HG03342 (cell line): ENCODE measurements around the gene FFAR3.

Experiments used
- ATAC-seq: cut with Tn5 transposase; IDR thresholded peaks from one replicate; pipeline ENCODE4 v1.9.1; 2021; ENCODE audit warnings: mild to moderate bottlenecking, moderate library complexity; ENCODE audit not compliant: unreplicated experiment

FFAR3 gene

DNA sequence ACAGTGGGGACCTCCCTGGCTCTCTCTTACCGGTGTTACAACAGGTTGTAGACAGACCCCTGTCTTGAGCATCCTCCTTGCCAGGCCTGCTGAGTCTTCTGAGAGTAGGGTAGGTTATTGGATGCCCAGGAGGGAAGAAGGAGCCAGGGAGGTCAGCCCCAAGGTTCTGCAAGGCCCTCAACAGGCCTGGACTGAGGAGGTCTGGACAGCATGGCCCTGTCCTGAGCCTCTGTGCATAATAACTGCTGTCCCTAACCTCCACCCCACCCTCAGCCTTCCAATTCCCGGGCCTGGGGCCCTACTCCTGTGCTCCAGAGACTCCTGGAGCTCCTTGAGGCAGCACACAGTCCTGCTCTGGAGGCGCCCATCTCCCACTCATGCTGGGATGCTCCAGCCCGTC lies 28.9 kb upstream of the FFAR3 start:
- ATAC-seq = no peak

DNA sequence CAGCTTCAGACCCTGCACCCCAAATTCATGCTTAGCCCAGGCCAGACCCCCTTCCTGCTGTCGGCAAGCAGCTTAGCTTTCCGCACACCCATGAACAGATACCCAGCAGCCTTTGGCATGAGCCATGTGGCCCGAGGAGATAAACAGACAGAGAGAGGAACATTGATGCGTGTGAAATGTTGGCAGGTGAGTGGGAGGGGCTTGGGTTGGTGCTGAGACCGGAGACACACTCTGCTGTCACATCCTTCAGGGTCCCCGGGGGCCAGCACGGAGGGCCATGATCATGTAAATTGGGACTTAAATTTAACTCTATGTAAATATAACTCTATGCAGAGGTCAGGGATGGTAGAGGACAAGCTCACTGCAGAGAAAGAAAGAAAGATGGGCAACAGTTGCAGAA lies 27.8 kb upstream of the FFAR3 start:
- ATAC-seq = peak; percentile 47

DNA sequence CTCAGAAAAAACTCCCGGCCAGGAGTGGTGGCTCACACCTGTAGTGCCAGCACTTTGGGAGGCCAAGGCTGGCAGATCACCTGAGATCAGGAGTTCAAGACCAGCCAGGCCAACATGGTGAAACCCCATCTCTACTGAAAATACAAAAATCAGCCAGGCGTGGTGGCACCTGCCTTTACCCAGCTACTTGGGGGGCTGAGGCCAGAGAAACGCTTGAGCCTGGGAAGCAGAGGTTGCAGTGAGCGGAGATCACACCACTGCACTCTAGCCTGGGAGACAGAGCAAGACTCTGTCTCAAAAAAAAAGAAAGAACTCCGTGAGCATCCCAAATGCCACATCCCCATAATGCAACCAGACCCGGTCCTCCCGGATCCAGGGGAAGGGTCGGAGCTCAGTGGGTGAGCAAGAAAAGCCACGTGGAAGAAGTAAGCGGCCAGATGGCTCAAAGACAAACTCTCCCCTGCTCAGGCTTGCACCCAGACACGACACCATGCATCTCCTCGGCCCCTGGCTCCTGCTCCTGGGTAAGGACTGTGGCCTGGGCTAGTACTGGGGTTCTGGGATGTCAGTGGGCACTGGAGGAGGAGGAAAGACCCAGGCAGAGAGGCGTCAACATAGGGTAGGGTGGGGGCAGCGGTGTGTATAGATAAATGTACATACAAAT lies 26.6 kb upstream of the FFAR3 start:
- no peak for ATAC-seq

DNA sequence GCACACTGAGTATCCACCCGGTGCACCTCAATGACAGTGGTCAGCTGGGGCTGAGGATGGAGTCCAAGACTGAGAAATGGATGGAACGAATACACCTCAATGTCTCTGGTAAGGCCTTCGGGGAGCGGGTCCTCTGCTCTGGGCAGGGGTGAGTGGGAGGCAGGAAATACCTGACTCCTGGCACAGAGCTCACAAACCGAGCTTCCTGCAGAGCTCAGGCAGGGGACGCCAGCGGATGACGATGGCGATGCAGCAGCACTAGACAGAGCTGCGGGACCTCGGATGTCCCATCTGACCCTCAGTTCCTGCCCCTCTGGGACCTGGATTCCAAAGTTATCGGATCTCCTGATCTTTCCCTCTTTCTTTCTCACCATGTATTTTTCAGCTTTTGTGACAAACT lies 25.4 kb upstream of the FFAR3 start:
- ATAC-seq = no peak

DNA sequence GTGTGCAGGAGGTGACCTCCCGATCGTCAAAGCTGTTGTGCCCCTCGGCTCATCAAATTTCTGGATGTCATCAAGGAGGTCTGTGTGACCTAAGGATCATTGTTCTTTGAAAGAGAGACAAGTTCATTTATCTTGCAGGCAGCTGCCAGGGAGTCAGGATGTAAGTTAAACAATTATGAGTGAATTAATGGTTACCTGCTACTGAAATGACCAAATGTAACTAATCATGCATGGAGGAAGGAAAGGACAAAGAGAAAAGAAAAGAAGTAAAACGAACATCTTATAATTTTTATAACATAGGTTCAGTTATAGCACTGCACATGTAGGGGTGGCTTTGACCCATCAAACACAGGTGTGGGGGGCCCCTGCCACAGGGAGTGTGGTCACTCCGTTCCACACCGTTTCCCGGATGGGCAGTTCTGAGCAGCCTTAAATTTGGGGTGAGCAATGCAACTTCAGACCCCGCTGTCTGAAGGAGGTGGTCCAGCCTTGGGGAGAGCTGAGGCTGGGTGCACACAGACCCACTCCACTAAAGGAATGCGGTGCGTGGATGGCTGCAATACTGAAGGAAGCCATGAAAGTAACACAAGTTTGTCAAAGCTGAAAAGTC lies 24.0 kb upstream of the FFAR3 start:
- no peak for ATAC-seq

DNA sequence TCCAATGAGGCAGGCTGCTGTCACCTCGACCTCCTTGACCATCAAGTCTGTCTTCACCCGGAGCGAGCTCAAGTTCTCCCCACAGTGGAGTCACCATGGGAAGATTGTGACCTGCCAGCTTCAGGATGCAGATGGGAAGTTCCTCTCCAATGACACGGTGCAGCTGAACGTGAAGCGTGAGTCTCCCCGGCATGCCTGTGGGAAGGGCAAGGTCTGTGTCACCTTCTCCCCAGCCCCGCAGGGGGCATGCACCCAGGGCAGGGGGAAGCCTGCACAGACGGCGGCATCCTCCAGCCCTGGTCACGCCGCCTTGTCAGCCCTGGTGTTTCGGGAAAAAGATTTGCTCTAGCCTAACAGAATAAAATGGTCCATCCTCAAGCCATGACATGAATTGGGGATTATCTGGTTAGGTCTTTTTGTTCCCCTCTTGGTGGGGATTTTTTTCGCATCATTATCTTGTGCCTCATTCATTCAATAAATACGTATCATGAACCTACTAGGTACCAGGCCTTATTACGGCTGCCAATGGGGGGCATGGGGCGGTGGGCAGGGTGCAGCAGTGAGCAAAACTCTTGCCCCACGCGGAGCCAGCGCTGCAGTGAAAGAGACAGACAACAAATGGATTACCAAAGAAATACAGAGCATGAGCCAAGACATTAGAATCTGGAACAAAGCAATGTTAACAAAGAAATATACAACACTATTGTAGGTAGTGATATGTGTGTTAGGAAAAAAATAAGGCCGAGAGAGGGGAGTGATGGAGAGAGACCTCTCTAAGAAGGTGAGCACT lies 21.9 kb upstream of the FFAR3 start:
- no peak for ATAC-seq

DNA sequence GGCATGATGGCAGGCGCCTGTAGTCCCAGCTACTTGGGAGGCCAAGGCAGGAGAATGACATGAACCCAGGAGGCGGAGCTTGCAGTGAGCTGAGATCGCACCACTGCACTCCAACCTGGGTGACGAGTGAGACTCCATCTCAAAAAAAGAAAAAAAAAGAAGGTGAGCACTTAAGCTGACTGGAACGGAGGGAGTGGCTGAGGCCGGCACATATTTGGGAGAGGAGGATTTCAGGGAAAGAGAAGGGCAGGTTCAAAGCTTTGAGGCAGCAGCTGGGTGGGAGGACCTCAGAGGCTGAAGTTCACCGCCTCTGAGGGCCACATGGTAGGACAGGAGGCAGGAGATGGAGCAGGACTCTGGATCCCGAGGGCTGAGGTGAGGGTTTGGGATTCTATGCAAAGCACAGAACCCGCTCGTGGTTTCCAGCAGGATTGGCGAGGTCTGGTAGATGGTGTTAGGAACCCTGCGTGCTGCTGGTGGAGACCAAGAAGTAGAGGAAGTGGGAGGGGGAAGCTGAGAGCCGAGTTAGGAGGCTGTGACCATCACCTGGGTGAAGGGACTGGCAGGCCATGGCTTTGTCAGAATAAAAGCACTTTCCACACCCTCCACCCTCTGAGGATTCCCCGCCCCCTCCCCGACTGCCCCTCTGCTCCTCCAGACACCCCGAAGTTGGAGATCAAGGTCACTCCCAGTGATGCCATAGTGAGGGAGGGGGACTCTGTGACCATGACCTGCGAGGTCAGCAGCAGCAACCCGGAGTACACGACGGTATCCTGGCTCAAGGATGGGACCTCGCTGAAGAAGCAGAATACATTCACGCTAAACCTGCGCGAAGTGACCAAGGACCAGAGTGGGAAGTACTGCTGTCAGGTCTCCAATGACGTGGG lies 20.9 kb upstream of the FFAR3 start:
- no peak for ATAC-seq

DNA sequence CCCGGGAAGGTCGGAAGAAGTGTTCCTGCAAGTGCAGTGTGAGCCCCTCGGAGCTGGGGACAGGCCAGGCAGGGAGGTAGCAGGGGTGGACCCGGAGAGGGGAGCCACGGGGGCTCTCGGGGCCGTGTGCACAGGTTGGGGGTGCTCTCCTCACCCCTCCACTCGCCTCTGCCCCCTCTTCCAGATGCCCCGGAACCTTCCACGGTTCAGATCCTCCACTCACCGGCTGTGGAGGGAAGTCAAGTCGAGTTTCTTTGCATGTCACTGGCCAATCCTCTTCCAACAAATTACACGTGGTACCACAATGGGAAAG lies 20.3 kb upstream of the FFAR3 start:
- ATAC-seq = no peak

DNA sequence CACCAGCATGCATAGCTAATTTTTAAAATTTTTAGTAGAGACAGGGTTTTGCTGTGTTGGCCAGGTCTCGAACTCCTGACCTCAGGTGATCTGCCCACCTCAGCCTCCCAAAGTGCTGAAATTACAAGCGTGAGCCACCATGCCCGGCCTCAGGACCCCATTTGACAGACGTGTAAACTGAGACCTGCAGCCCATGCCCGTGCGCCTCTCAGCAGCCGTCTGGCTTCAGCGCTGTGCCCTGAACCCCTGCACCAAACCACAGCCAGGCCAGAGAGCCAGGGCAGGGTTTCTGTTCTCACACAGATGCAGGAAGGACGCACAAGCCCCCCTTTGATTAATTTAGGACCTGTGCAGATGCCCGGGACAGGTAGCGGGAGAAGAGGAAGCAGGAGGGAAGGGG lies 17.8 kb upstream of the FFAR3 start:
- no peak for ATAC-seq

DNA sequence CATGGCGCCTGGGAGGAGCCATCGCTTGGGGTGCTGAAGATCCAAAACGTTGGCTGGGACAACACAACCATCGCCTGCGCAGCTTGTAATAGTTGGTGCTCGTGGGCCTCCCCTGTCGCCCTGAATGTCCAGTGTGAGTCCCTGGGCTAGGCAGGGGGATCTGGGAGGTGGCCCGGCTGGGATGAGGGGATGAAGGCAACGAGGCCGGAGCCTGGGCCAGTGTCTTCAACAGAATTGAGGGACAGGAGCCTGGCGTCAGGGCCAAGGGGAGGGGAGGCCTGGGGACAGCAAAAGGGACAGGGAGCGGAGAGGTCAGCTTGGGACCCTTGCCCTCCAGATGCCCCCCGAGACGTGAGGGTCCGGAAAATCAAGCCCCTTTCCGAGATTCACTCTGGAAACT lies 17.3 kb upstream of the FFAR3 start:
- no peak for ATAC-seq

DNA sequence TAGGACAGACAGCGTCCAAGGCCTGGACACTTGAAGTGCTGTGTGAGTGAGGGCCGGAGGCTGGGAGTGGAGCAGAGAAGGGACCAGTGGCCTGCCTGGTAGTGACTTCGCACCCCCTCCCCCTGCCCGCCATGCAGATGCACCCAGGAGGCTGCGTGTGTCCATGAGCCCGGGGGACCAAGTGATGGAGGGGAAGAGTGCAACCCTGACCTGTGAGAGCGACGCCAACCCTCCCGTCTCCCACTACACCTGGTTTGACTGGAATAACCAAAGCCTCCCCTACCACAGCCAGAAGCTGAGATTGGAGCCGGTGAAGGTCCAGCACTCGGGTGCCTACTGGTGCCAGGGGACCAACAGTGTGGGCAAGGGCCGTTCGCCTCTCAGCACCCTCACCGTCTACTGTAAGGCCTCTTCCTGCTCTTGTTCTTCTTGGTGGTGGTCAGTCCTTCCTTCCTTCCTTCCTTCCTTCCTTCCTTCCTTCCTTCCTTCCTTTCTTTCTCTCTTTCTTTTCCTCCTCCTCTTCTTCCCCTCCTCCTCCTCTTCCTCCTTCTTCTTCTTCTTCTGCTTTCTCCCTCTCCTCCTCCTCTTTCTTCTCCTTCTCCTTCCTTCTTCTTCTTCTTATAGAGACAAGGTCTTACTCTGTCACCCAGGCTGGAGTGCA lies 16.6 kb upstream of the FFAR3 start:
- ATAC-seq = no peak

DNA sequence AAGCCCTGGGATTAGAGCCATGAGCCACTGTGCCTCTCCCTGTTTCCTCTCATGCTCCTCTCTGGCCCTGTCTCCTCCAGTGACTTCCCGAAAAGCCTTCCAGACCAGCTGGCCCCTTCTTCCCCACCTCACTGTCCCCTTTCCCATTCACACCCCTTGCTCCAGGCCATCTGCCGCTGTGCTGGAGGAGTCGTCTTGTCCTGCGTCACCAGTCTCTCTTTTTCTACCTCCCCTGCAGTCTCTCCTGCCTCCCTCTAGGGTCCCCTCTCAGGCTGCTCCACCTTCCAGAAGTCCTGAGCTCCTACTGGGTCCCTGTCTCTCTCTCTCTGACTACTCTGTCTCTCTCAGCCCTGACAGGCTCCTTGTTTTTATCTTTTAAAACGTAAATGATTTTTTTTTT lies 15.8 kb upstream of the FFAR3 start:
- ATAC-seq = no peak

DNA sequence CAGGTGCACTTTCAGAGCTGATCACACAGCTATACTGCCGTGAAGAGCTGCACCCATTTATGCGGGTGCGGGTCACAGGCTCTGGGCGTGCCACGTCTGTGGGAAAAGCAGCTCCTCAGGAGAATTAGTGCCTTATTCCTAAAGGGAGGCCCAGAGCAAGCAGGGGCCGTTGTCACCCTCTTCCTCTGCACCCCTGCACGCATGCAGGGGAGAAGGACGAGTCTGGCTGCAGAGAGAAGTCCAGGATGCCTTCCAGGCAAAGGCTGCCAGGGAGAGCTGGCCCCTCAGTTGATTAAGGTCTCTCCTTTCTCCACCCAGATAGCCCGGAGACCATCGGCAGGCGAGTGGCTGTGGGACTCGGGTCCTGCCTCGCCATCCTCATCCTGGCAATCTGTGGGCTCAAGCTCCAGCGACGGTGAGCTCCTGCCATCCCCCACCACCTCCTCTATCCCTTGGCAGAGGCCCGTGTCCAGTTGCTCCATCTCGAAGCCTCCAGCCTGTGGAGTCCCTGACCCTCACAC lies 13.7 kb upstream of the FFAR3 start:
- no peak for ATAC-seq

DNA sequence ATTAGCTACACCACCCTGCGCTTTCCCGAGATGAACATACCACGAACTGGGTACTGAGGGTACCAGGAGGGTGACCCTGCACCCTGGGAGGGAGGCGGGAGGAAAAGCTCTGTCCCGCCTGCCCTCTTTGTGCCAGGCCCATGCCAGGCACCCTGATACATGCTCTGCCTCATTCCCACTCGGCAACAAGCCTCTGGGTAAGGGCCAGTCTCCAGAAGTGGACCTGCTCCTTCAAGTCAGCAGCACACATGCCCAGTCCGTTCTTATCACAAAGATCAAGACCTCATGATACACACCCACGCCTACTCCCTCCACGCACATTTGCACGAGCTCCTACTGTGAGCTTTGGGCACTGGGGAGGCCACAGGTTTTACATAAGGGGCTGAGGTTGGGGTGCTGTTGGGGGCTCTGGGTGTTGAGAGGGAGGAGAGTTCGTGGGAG lies 12.6 kb upstream of the FFAR3 start:
- no peak for ATAC-seq

DNA sequence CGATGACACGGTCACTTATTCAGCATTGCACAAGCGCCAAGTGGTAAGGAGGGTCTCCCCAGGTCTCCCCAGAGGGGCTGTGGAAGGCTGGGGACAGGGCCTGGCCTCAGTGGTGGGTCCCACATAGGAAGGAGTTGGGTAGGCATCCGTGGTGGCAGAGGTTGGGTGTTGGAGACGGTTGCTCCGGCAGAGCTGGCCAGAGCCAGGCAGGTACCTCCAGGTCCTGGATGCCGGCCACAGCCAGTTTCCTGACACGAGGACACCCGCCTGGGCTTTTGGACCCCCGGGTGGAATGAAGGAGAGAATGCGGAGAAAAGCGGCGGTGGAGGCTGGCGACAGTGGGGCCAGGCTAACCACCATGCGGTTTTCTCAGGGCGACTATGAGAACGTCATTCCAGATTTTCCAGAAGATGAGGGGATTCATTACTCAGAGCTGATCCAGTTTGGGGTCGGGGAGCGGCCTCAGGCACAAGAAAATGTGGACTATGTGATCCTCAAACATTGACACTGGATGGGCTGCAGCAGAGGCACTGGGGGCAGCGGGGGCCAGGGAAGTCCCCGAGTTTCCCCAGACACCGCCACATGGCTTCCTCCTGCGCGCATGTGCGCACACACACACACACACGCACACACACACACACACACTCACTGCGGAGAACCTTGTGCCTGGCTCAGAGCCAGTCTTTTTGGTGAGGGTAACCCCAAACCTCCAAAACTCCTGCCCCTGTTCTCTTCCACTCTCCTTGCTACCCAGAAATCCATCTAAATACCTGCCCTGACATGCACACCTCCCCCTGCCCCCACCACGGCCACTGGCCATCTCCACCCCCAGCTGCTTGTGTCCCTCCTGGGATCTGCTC lies 11.8 kb upstream of the FFAR3 start:
- no peak for ATAC-seq

DNA sequence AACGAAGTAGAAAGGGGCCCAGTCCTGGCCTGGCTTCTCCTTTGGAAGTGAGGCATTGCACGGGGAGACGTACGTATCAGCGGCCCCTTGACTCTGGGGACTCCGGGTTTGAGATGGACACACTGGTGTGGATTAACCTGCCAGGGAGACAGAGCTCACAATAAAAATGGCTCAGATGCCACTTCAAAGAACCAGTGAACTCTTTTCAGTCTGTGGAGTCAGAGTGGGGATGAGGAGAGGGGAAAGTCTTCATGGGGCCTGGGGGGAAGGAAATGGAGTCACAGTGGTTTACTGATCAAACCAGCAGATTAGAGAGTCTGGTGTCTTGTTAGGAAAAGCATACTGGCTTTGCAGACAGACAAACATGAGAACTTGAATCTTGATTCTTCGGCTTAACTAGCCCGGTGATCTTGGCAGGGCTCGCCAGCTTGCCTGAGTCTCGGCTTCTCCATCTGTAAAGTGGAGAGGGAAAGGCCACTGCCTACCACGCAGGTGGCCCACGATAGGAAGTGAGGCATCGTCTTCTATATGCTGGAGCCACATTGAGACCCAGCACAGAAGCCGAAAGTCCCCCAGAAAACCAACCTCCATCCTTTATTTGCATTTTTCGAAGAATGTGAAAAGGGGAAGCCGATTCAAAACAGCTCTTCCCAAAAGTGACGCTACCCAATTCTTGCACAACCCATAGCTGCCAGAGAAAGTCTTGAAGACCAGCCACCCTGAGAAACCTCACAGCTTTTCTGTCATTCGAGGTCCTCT lies 10.9 kb upstream of the FFAR3 start, which contains the start of gene FFAR1:
Gene FFAR1, plus strand, starts transcription at position 732 of the 759 bp plus-strand sequence. CDS start 3,650 bp downstream, outside the sequence.
- peak; percentile 43 for ATAC-seq

DNA sequence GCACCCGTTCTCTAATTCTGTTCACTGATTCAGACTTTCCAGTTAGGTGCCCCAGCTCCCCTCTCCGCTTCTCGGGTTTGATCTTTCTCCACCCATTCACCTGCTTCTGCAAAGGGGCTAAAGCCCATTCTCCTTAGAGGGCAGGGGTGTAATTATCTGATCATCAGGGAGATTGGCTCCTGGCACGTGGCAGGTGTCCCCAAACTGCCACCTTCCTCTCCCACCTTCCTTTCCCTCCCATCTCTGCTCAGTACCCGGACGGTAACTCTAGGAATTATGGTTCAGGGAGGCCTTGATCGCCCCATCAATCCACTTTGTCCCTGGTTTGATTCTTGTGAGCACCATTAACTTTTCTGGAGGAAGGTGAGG lies 10.3 kb upstream of the FFAR3 start:
- ATAC-seq = no peak

DNA sequence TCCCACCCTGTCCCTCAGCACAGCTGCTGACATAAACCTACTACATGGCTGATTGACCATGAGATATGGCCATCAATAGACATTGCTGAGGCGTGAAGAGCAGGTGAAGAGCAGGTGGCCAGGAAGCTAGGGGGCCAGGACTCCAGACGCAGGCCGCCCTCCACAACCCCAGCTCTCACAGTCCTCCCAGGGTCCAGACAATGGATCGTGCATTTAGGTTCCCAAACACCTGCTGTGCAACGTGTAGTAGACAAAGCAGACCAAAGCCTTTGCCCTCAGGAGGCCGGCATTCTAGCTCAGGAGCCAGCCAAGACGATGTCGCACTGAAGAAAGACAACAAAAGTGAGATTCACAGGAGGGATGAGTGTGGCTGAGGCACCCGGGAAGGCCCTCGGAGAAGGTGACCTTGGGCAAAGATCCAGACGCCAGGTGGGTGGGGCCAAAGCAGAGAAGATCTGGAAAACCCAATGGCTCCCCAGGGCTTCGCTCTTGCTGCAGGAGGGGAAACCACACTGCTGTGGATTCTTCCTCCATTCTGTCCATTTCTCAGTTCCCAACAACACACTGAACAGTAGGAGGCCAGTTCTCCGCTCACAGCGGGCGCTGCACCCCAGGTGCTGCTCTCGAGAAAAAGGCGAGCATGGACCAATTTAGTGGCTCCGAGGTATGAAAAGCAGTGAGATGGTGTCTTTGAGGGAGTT lies 9.2 kb upstream of the FFAR3 start:
- ATAC-seq = no peak
